Jurkat, Clone E6-1 (cell line): ENCODE results near the gene XCL2.
"Not testable (repeated sequence)": the region's sequence is repeated elsewhere in the genome, so short reads cannot be mapped to it uniquely, and the experiment has no call there.

Experiments used
- DNase-seq: peaks from one replicate; pipeline ENCODE4 v3.0.0-alpha.2; 2011; ENCODE audit warnings: low read depth, low spot score
- H3K4me3 ChIP-seq: 2 replicates; pipeline ENCODE4 v1.5.1; 2011; ENCODE audit warnings: mild to moderate bottlenecking, low read length, control low read depth, moderate library complexity

XCL2 gene

DNA sequence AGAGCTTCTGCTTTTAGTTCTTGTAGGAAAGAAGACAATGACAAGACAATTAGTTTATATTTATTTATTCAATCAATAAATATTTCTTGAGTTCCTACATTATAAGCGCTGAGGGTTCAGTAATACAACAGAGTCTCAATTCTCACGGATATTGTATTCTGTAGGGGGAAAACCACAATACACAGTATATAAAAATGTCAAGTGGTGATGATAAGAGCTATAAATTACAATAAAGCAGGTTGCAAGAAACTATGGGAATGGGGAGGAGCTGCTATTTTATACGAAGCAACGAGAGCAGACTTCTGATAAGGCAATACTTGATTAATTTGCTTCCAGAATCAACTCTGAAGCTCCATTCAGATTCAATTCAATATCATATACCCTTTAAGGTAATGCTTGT, 22.0 kb upstream of the XCL2 start:
- no peak overlapping the region for H3K4me3 ChIP-seq
- no peak for DNase-seq

DNA sequence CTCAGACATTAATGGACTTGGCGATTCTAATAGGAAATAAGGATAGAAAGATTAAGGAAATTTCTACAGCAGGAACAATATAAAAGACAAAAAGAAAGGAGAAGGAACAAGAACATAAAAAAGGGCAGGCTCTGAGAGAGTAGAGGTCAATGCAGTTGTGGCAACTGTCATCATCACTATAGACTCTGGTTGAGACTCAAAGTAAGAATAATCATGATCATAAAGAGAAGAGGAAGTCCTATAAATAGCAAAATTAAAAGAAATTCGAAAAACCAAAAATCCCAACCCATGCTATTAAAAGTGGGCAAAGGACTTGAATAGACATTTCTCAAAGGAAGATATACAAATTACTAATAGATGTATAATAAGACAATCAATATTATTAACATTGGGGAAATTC, 18.2 kb upstream of the XCL2 start:
- no peak overlapping the region for H3K4me3 ChIP-seq
- no peak for DNase-seq

DNA sequence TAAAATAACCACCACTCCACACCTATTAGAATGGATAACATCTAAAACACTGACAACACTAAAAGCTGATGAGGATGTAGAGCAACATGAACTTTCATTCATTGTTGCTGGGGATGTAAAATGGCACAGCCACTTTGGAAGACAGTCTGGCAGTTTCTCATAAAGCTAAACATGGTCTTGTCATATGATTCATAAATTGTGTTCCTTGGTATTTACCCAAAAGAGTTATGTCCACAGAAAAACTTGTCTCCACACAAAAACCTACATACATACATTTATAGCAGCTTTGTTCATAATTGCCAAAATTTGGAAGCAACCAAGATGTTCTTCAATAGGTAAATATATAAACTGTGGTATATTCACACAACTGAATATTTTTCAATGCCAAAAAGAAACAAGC, 16.6 kb upstream of the XCL2 start:
- H3K4me3 ChIP-seq, result no peak overlapping the region
- no peak for DNase-seq

DNA sequence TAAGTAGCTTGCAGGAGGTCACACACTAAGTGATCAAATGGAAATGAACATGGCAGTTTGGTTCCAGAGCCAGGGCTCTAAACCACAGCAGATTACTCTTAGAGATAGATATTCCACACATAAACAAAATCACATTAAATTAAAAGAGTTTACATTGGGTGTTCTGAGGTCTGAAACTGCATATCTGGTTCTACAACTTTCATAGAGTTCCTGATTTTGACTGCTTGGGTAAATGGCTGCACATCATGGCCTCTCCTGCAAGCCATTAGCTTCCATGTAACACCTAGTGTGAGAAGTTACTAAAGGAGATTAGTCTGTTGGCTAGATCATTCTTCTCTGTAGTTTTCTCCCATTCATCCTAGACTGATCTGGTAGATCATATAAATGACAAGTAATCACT, 12.8 kb upstream of the XCL2 start:
- no peak overlapping the region for H3K4me3 ChIP-seq
- no peak for DNase-seq

DNA sequence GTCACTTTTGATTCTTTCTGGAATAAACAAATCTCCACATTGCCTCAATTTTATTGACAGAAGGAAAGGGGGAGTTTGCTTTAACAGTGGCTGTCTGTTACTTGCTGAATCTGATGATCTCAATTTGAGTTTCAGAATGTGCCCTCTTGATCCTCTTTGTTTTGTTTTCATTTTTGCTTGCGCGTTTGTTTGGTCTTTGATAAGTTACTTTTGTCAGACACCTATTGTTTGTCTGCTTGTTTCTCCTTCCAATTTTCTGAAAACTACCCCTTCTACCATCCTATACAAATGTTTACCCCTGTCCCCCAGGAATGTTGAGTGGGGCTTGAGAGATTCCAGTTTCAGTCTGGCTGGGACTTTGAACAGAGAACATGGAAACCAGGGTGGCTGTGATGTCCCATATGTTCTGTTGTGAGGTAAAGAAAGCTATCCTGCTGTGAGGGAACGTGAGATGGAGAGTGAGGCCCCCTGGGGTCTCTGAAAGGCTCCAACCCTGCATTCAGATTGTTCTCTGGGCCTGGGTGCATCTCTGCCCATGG, 11.8 kb upstream of the XCL2 start:
- no peak overlapping the region for H3K4me3 ChIP-seq
- no peak for DNase-seq

DNA sequence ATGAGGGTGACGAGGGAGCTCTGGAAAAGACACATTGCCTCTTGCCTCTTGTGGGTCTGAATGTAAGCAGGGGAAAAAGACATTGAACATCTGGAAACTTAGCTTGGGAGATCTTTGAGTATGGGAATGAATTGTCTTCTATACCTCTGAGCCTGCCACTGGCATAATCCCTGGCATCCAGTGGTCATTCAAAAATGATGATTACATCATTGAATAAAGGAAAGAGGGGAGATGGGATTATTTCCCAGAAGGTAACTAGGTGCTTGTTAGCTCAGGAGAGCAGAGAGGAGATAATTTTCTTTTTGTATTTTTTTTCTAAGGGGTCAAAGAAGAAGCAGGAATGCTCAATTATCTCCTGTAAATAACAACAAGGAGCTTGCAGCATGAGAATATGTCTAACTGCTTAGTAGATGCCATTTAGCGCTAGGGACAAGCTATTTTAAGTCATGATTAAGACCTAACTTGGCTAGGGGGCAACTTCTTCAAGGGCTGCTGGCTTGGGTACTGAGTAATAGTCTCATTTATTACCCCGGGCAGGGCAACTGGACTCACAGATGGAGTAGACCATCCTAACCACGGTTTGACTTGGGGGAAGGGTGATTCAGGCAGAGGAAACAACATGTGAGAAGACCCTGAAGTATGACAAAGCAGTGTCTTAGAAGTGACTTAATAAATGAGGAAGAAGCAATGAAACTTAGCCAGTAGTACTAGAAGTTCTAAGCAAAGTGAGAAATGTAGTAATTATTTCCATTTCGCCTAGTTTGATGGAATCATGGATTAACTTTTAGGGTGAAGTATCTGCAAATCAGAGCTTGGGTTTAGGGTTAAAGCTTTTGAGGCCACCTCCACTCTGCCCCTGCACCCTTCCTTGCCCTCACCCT, 11.0 kb upstream of the XCL2 start:
- no peak for DNase-seq
- H3K4me3 ChIP-seq, result no peak overlapping the region

DNA sequence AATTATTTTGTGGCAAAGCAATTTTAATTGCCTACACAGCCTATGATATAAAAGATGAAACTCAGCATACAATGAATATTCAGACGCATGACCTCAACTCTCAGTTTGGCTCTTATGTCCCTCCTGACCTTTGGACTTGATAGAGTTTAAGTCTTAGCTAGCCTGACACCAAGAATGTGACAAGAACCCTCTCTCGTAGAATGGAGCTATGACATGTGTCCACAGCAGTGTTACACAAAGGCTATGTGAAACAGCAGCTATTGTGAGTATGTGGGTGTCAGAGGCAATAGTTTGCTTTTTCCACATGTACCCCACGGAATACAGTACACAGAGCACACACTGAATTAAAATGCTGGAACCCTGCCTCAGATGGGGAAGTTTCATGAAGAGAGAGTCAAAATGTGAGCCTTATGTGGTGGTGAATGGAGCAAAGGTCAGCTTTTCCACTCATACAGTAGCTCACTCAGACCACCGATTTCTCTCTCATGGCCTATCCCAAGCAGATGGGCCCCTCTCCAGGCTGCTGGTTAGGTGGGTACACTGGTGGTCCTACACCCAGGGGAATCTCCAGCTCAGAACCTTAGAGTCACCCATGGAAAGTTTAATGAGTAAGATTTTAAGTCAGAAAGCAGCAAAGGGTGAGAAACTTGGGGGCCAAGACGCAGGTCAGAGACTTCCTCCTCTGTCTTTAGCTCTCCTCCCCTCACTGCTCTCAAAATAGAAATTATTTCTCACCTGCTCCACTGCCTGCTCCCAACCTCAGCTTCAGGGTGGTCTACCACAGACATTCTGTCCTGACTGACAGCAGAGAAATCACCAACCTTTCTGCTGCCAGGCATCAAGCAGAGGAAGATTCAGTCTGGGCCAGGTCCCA, 10.1 kb upstream of the XCL2 start:
- no peak overlapping the region for H3K4me3 ChIP-seq
- DNase-seq, result peak; percentile 39

DNA sequence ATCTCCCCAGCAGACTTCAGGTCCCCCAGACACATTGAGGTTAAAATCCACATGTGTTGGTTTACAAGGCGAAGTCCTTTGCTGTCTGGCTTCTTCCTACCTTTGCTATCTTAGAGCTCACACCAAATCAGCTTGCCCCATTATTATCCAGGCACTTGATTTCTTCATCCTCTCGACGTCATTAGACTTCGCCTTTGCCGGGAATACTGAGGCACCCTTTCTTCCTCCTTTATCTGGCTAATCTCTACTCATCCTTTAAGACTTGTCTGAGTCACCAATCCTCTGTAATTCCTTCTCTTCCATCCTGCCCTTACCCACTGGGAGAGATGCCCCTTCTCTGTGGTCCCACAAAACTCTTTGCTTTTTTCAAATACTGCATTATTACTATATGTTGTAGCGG, 9.2 kb upstream of the XCL2 start:
- H3K4me3 ChIP-seq, result no peak overlapping the region
- no peak for DNase-seq

DNA sequence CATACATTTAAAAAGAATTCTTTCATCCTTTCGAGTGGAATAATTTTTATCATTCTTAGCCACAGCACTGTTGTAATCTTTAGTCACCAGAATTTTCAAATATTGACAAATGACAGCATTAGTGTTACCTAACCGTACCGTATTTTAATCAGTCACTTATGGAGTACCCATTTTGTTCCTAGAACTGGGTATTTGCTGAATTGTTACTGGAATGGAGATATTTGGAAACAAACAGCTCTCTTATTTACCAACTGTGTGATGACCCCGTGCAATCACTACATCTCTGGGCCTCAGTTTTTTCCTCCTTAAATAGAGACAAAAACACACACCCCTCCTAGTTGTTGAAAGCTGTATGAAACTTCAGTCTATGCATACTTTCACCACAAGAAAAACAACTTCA, 7.9 kb upstream of the XCL2 start:
- no peak overlapping the region for H3K4me3 ChIP-seq
- DNase-seq, result no peak

DNA sequence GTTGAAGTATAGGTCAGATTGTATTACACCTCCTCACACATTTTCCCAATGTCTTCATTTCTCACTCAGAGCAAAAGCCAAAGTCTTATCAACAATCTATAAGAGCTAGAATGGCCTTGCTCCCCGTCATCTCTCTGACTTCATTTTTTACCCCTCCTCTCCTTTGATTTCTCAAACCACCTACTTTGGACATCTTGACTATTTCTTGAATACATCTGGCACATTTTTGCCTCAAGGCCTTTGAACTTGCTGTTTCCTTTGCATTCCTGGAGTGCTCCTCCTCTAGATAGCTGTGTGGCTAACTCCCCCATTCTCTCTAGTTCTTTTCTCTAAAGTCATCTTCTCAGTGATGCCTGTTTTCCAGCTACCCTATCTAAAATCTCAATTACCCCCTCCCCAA, 7.2 kb upstream of the XCL2 start:
- no peak overlapping the region for H3K4me3 ChIP-seq
- DNase-seq, result no peak

DNA sequence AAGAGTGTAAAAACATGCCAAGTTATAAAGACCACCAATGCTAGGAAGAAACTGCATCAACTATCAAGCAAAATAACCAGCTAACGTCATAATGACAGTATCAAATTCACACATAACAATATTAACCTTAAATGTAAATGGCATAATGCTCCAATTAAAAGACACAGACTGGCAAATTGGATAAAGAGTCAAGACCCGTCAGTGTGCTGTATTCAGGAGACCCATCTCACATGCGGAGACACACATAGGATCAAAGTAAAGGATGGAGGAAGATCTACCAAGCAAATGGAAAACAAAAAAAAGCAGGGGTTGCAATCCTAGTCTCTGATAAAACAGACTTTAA, 2.7 kb upstream of the XCL2 start:
- H3K4me3 ChIP-seq, DNase-seq: not testable (repeated sequence)

DNA sequence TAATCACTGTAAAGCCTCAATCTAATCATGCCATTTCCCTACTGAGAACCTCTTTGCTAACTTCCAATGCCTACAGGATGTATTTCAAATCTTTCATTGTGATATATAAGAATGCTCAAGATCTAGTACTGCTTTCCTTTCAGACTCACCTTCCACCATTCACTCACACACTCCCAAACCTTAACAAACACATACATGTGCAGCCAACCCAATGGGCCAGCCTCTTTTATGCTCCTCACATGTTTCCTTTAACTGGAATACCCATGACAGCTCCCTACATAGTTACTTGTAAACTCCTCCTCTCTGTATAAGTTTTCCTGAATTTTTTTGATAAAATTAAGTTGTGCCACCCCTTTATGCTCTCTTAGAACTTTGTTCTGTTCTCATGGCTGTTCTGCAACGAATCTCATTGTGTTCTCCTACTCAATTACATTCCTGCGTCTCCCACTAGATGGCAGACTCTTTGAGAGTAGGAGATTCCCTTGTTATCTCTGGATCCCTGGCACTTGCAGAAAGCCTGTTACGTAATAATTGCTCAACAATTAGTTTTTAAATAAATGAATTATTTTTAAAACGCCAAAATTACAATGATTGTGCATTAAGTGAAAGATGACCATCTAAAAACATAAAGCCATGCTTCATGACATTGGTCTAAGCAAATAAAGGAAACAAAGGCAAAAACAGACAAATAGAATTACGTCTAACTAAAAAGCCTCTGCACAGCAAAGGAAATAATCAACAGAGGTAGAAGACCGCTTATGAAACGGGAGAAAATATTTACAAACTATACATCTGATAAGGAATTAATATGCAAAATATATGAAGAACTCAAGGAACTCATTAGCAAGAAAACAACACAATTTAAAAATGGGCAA, 2.1 kb upstream of the XCL2 start:
- DNase-seq, result not testable (repeated sequence)

DNA sequence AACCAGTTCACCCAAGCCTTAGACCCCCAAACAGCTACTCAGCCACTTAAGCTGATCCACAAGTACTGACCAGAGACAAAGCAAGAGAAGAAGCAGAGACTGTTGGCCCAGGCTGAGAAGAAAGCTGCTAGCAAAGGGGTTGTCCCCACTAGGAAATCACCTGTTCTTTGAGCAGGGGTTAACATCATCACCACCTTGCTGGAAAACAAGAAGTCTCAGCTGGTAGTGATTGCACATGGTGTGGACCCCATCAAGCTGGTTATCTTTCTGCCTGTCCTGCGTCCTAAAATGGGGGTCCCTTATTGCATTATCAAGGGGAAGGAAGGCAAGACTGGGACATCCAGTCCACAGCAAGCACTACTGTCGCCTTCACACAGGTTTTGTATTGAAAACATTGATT, 819 bp downstream of the XCL2 start:
- DNase-seq, H3K4me3 ChIP-seq: not testable (repeated sequence)

More for the DNA sequence above, 2.1 kb upstream of the XCL2 start:
- not testable (repeated sequence) for H3K4me3 ChIP-seq

DNA sequence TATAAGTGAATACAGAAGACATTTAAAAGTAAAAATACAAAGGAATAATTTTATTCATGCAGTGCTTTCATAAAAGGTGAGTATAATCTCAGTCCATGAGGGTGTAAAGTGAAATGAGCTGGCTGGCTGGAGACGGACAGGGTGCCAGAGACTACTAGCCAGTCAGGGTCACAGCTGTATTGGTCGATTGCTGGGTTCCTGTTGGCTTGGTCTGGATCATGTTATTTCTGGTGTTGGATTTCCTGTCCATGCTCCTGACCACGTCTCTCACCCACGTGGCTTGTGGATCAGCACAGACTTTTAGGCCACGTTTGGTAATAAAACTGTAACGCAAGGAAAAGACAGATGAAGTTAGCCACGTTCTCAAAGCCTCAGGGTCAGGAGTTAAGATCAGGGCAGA, 3.0 kb downstream of the XCL2 start:
- DNase-seq, H3K4me3 ChIP-seq: not testable (repeated sequence)

DNA sequence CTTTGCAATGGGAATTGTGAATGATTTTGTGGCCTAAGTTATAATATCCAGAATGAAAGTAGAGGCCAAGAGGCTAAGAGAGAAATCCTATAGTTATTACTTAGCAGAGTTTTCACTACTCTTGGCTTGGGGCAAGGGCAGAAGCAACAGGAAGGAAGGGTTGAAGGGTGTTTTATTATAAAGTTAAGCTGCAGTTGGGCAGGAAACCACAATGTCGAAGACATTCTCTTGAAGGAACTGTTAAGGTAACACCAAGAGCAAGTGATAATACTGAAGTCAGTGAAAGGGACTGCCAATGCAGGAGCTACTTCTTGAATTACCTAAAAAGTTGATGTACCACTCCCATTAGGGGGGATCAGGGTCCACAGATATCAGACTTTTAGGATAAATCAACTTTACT, 8.3 kb downstream of the XCL2 start:
- peak overlapping the region; percentile 17 for H3K4me3 ChIP-seq
- DNase-seq, result peak; percentile 95

DNA sequence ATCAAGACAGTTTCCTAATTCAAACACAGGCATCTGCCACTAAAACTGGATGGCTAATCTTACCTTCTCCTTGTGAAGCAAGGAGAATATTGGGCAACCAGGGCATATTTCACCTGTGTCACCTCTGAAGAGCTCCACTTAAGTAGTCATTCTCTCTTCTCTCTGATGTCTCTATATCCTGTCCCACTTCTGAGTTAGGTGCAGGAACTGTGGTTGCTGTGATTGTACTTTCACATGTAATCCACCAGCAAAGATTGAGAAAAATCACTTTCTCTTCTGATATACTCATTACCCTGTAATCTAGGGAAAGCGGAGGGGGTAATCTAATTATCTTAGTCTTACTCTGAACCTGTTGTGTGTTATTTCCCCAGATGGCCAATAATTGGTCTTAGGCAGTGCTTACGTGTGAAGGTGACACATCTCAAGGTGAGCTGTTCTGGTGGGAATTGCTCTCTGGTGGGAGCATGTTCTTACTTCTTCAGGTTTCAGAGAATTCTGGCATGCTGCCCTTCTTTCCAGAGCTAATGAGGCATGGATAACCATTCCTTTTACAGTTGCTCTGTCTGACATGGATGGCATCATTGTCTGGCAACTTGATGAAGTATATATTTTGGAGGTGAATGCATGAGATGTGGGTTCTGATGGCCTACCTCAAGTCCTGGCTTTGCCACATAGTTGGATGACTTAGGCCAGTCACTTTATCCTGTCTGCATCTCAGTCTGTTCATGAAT, 12.0 kb downstream of the XCL2 start:
- DNase-seq, result peak; percentile 70
- no peak overlapping the region for H3K4me3 ChIP-seq

DNA sequence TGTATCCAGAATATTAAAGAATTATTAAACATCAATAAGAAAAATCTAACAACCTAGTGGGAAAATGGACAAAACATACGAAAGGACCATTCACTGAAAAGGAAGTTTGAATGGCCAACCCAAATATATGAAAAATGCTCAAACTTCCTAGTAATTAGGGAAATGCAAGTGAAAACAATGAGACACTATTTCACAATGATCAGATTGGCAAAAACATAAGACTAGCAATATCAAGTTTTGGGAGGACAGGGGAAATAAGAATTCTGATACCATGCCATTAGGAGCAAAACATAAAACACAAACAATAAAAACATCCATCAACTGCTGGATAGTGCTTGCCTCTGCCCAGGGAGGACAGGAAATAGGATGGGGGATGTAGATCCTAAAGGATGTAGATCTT, 14.3 kb downstream of the XCL2 start:
- no peak overlapping the region for H3K4me3 ChIP-seq
- DNase-seq, result no peak

DNA sequence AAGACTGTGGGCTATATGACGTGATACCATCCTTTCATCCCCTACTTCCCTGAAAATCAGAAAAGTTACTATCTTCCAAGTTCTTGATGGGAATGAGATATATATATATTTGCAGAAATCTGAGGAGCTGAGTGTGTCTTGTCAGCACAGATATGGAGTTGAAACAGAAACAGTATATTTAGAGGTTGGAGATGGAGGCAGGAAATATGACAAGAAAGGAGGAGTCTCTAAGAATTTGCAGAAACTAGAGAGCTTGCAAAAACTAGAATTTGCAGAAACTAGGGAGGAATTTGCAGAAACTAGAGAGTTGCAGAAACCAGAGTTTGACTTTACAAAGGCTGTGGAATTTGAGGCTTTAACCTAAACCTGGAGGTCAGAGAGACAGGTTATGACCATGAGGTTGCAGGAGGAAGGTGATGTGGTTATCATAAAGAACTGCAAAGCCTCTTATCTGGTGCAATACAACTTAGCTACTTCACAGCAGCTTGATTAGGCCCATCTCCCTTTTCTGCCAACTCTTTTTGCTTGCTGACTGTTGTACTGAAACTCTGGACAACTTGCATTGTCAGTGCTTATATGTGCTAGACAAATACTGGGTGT, 22.3 kb downstream of the XCL2 start:
- peak; percentile 60 for DNase-seq

More for the DNA sequence above, 22.3 kb downstream of the XCL2 start:
- no peak overlapping the region for H3K4me3 ChIP-seq
